ENCODE data around the gene TFCP2L1. TPM values are rescaled to one million over a fixed set of nuclear protein-coding genes. Genes with fewer than 3 reads are reported as not detected.

The TFCP2L1 gene
- total and polyA plus RNA-seq, 2 experiments from 2014 or later = 0.94 to 6.4 TPM

GRCh38 chr2:121238828-121239227 lies 46.2 kb downstream of the TFCP2L1 start:
- no peak for DNase-seq (ENCODE audit: low spot score)
- Mint-ChIP-seq H3K27ac (no peak overlapping the region), H3K36me3 (ENCODE audit: low read depth) (no peaks in the 10 kb centered on the region), H3K4me3 (no peak overlapping the region), H3K27me3 (ENCODE audit: insufficient read depth, low read depth, poor library complexity) (peaks cover 9% of the 10 kb centered on the region), H3K4me1 (no peaks in the 10 kb centered on the region; the same call in 2 of the 3 replicates), H3K9me3 (no peaks in the 10 kb centered on the region)
- Histone ChIP-seq H3K79me2 (replicated peaks; ENCODE audit: insufficient read depth) (no peaks in the 10 kb centered on the region), H3K9me2 (ENCODE audit: insufficient read depth) (no peaks in the 10 kb centered on the region), H3K4me1 (ENCODE audit: insufficient read depth) (no peaks in the 10 kb centered on the region), H4K20me1 (replicated peaks; ENCODE audit: insufficient read depth) (no peaks in the 10 kb centered on the region), H3K4me3 (no peak overlapping the region), H3K27ac (ENCODE audit: low read depth) (no peak overlapping the region), H3K4me2 (no peak overlapping the region), H3K36me3 (ENCODE audit: insufficient read depth) (no peaks in the 10 kb centered on the region), H3F3A (replicated peaks; ENCODE audit: low read depth) (no peaks in the 10 kb centered on the region), H2AFZ (no peak overlapping the region), H3K27me3 (ENCODE audit: insufficient read depth) (no peaks in the 10 kb centered on the region)
- ATAC-seq = no peak
- TF ChIP-seq NANOG (IDR thresholded peaks at IDR 0.05; ENCODE audit: borderline replicate concordance) = no peak
- TF ChIP-seq POLR2AphosphoS5 (IDR thresholded peaks at IDR 0.05; ENCODE audit: low read depth) = no peak
- TF ChIP-seq REST (IDR thresholded peaks at IDR 0.05; ENCODE audit: unreplicated experiment) = no peak
- no peak for TF ChIP-seq STAT1 (IDR thresholded peaks at IDR 0.05; ENCODE audit: unreplicated experiment)
- TF ChIP-seq ZNF114 (CRISPR knock-in tag; IDR thresholded peaks at IDR 0.05) = no peak
- TF ChIP-seq ETS1 (IDR thresholded peaks at IDR 0.05) = no peak
- no peak for TF ChIP-seq EZH2 (IDR thresholded peaks at IDR 0.05; ENCODE audit: low read depth, unreplicated experiment)
- no peak for TF ChIP-seq ZNF331 (CRISPR knock-in tag; IDR thresholded peaks at IDR 0.05; ENCODE audit: low read depth)
- TF ChIP-seq ZNF462 (CRISPR knock-in tag; IDR thresholded peaks at IDR 0.05) = no peak
- no peak for TF ChIP-seq JUNB (IDR thresholded peaks at IDR 0.05; ENCODE audit: unreplicated experiment)
- no peak for TF ChIP-seq CTCF (conservative IDR thresholded peaks at IDR 0.05; ENCODE audit: low read depth in 2 of 2)
- TF ChIP-seq CREB1 (CRISPR knock-in tag; IDR thresholded peaks at IDR 0.05; ENCODE audit: low read depth) = no peak
- no peak for TF ChIP-seq EZH2phosphoT487 (IDR thresholded peaks at IDR 0.05; ENCODE audit: unreplicated experiment)

All from GM23338 (cell line).